K562 (cell line): ENCODE measurements around the gene FADS1. TPM values are rescaled to one million over a fixed set of nuclear protein-coding genes. Genes with fewer than 3 reads are reported as not detected.
A peak's percentile ranks its signal among the peaks of the same experiment; 100 is the strongest.

Experiments
- FOXJ3 ChIP-seq: sonication (generic); formaldehyde crosslinking; IDR thresholded peaks from 2 replicates; pipeline ENCODE4 v1.4.0; 2020; ENCODE audit warnings: mild to moderate bottlenecking, missing genetic modification reagents
- HDAC1 ChIP-seq, 2 experiments: fragments of 450-650 bp; IDR thresholded peaks; 2 replicates each; pipeline ENCODE4 v1.6.1; 2016 to 2017; ENCODE audit warnings: inconsistent platforms in 1 of 2, mild to moderate bottlenecking in 1 of 2, moderate library complexity in 1 of 2
- MEF2D ChIP-seq: conservative IDR thresholded peaks from 2 replicates; pipeline ENCODE4 v1.6.1; 2016; ENCODE audit warnings: low read depth, missing genetic modification characterization, missing compliant biosample characterization
- RBFOX2 ChIP-seq: fragments of 200-400 bp; formaldehyde crosslinking; IDR thresholded peaks from 2 replicates; pipeline ENCODE4 v1.6.1; 2017; ENCODE audit warnings: low read depth, mild to moderate bottlenecking, low read length, moderate library complexity
- ZFX ChIP-seq: sonication (generic); formaldehyde crosslinking; IDR thresholded peaks from 2 replicates; pipeline ENCODE4 v1.8.0; 2022; ENCODE audit warnings: mild to moderate bottlenecking, missing genetic modification reagents, moderate library complexity
- ZNF24 ChIP-seq: fragments of 450-650 bp; IDR thresholded peaks from 2 replicates; pipeline ENCODE4 v1.6.1; 2016
- ZNF282 ChIP-seq: sonication (generic); formaldehyde crosslinking; IDR thresholded peaks from 2 replicates; pipeline ENCODE4 v1.8.1; 2023; ENCODE audit warnings: missing genetic modification reagents
- ZNF785 ChIP-seq: fragments of 250-450 bp; sonication (Bioruptor Pico); IDR thresholded peaks from 2 replicates; pipeline ENCODE4 v1.4.0; 2020; ENCODE audit warnings: mild to moderate bottlenecking
- polyA plus RNA-seq, 8 experiments: library from polyadenylated mRNA; depleted of rRNA in 4 of 8; stranded (reverse) in 5 of 8; unstranded in 3 of 8; fragments of >200 nt; fragmentation: Nextera tagmentation in 2 of 8; fragmentation: Illumina TruSeq in 1 of 8; extraction: Ambion mirVana in 2 of 8; extraction: Trizol in 1 of 8; gene quantifications; 2 replicates each; pipeline versions ENCODE4 v1.2.1 to v1.2.3, GENCODE V29; 2011 to 2014; ENCODE audit warnings: inconsistent platforms in 1 of 8, missing spikeins in 1 of 8
- total RNA-seq, 7 experiments: library from RNA; depleted of rRNA in 6 of 7; stranded (reverse); fragments of >200 nt in 6 of 7; fragmentation: Illumina TruSeq in 2 of 7; extraction: Trizol in 2 of 7; gene quantifications; 2 replicates each; pipeline versions ENCODE4 v1.2.1 to v1.2.3, GENCODE V29; 2011 to 2021; ENCODE audit warnings: low replicate concordance in 1 of 7
- TF ChIP-seq, protein P1 (sequence below), 2 experiments: fragments of 450-650 bp in 1 of 2; sonication (generic) in 1 of 2; formaldehyde crosslinking in 1 of 2; IDR thresholded peaks; 2 replicates each; pipeline versions ENCODE4 v1.7.1 to v1.9.0; 2016 to 2022; ENCODE audit warnings: inconsistent platforms in 1 of 2, mild to moderate bottlenecking in 1 of 2, missing genetic modification reagents in 1 of 2
- TF ChIP-seq, protein P2 (sequence below): fragments of 450-650 bp; IDR thresholded peaks from 2 replicates; pipeline ENCODE4 v1.6.1; 2017; ENCODE audit warnings: mild to moderate bottlenecking, moderate library complexity
- TF ChIP-seq, protein P3 (sequence below): fragments of 450-650 bp; formaldehyde crosslinking; IDR thresholded peaks from 2 replicates; pipeline ENCODE4 v1.4.0; 2020; ENCODE audit warnings: mild to moderate bottlenecking, moderate library complexity
- TF ChIP-seq, protein P4 (sequence below): fragments of 150-350 bp; IDR thresholded peaks from 2 replicates; pipeline ENCODE4 v1.6.1; 2014; ENCODE audit warnings: low read depth, mild to moderate bottlenecking, low read length, borderline replicate concordance

Gene FADS1
- total and polyA plus RNA-seq, 9 of the 15 experiments (the other 6 are each of a cell fraction or from before 2014, with no cell fraction given) = 110 to 864 (median 364) TPM

DNA sequence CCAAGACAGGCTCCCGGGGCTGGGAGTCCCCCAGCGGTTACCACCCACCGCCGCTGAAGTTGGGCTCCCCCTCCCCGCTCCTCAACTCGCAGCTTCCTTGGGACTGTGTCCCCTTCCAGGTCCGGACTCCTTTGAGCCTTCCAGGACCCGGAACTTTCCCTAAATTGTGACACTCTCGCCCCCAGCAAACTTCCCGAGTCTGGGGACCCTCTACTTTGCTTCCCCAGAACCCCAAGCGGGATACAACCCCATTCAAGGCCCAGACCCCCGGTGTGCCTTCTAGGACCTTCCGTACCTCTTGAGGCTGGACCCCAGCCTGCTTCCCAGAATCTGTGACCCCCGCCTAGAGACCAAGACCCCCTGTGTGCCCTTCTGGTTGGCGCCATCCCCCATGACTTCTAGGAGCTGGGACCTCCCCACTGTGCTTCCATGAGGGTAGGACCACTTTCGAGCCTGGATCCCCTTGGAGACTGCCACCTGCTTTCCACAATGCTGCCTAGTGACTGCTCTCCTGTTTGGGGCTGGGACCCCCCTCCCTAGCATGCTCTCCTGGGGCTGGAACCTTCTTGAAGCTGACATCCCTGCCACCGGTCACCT lies 63.8 kb downstream of the FADS1 start (continued):
- TF ChIP-seq, protein P1, sequence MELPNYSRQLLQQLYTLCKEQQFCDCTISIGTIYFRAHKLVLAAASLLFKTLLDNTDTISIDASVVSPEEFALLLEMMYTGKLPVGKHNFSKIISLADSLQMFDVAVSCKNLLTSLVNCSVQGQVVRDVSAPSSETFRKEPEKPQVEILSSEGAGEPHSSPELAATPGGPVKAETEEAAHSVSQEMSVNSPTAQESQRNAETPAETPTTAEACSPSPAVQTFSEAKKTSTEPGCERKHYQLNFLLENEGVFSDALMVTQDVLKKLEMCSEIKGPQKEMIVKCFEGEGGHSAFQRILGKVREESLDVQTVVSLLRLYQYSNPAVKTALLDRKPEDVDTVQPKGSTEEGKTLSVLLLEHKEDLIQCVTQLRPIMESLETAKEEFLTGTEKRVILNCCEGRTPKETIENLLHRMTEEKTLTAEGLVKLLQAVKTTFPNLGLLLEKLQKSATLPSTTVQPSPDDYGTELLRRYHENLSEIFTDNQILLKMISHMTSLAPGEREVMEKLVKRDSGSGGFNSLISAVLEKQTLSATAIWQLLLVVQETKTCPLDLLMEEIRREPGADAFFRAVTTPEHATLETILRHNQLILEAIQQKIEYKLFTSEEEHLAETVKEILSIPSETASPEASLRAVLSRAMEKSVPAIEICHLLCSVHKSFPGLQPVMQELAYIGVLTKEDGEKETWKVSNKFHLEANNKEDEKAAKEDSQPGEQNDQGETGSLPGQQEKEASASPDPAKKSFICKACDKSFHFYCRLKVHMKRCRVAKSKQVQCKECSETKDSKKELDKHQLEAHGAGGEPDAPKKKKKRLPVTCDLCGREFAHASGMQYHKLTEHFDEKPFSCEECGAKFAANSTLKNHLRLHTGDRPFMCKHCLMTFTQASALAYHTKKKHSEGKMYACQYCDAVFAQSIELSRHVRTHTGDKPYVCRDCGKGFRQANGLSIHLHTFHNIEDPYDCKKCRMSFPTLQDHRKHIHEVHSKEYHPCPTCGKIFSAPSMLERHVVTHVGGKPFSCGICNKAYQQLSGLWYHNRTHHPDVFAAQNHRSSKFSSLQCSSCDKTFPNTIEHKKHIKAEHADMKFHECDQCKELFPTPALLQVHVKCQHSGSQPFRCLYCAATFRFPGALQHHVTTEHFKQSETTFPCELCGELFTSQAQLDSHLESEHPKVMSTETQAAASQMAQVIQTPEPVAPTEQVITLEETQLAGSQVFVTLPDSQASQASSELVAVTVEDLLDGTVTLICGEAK (IDR thresholded peaks at IDR 0.05) = 0 out of 2 replicates have a peak, but pooled peaks have one; percentile 38
- TF ChIP-seq, protein P1 (CRISPR knock-in tag; IDR thresholded peaks at IDR 0.05) = no peak
- TF ChIP-seq, protein P2, sequence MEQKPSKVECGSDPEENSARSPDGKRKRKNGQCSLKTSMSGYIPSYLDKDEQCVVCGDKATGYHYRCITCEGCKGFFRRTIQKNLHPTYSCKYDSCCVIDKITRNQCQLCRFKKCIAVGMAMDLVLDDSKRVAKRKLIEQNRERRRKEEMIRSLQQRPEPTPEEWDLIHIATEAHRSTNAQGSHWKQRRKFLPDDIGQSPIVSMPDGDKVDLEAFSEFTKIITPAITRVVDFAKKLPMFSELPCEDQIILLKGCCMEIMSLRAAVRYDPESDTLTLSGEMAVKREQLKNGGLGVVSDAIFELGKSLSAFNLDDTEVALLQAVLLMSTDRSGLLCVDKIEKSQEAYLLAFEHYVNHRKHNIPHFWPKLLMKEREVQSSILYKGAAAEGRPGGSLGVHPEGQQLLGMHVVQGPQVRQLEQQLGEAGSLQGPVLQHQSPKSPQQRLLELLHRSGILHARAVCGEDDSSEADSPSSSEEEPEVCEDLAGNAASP = no peak
- peak; percentile 18; the same call in 1 of the 2 replicates for TF ChIP-seq ZFX
- no peak for TF ChIP-seq ZNF282
- TF ChIP-seq MEF2D = no peak
- no peak for TF ChIP-seq FOXJ3 (CRISPR knock-in tag)
- TF ChIP-seq, protein P3, sequence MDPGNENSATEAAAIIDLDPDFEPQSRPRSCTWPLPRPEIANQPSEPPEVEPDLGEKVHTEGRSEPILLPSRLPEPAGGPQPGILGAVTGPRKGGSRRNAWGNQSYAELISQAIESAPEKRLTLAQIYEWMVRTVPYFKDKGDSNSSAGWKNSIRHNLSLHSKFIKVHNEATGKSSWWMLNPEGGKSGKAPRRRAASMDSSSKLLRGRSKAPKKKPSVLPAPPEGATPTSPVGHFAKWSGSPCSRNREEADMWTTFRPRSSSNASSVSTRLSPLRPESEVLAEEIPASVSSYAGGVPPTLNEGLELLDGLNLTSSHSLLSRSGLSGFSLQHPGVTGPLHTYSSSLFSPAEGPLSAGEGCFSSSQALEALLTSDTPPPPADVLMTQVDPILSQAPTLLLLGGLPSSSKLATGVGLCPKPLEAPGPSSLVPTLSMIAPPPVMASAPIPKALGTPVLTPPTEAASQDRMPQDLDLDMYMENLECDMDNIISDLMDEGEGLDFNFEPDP (CRISPR knock-in tag) = no peak
- TF ChIP-seq ZNF24 = no peak
- no peak for TF ChIP-seq HDAC1 (IDR thresholded peaks at IDR 0.05)
- TF ChIP-seq RBFOX2 = peak; percentile 51; the same call in 1 of the 2 replicates
- TF ChIP-seq, protein P4, sequence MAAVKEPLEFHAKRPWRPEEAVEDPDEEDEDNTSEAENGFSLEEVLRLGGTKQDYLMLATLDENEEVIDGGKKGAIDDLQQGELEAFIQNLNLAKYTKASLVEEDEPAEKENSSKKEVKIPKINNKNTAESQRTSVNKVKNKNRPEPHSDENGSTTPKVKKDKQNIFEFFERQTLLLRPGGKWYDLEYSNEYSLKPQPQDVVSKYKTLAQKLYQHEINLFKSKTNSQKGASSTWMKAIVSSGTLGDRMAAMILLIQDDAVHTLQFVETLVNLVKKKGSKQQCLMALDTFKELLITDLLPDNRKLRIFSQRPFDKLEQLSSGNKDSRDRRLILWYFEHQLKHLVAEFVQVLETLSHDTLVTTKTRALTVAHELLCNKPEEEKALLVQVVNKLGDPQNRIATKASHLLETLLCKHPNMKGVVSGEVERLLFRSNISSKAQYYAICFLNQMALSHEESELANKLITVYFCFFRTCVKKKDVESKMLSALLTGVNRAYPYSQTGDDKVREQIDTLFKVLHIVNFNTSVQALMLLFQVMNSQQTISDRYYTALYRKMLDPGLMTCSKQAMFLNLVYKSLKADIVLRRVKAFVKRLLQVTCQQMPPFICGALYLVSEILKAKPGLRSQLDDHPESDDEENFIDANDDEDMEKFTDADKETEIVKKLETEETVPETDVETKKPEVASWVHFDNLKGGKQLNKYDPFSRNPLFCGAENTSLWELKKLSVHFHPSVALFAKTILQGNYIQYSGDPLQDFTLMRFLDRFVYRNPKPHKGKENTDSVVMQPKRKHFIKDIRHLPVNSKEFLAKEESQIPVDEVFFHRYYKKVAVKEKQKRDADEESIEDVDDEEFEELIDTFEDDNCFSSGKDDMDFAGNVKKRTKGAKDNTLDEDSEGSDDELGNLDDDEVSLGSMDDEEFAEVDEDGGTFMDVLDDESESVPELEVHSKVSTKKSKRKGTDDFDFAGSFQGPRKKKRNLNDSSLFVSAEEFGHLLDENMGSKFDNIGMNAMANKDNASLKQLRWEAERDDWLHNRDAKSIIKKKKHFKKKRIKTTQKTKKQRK = no peak
- no peak for TF ChIP-seq ZNF785 (CRISPR knock-in tag)
